CD14-positive monocyte (primary cell): ENCODE results near the gene CENPH. TPM values are rescaled to one million over a fixed set of nuclear protein-coding genes. Genes with fewer than 3 reads are reported as not detected.

Source experiments
- DNase-seq, 3 donors: peaks; one replicate each; pipeline ENCODE4 v3.0.0-alpha.2; 2011 to 2022
- H2AFZ ChIP-seq: 2 replicates; pipeline ENCODE4 v1.6.0; 2012; ENCODE audit warnings: mild to moderate bottlenecking, low read depth, low read length, inconsistent platforms; ENCODE audit not compliant: insufficient read depth, poor library complexity, severe bottlenecking
- H3K27ac ChIP-seq, 2 donors: 1 replicate in 1 of 2; 2 replicates in 1 of 2; pipeline ENCODE4 v1.5.1; 2012 to 2013; ENCODE audit warnings: low read length in 2 of 2, control low read depth in 1 of 2, inconsistent platforms in 1 of 2, low read depth in 1 of 2, mild to moderate bottlenecking in 1 of 2
- H3K27me3 ChIP-seq, 2 donors: one replicate each; pipeline versions ENCODE4 v1.6.0 to v1.6.1; 2011 to 2013; ENCODE audit warnings: low read length in 2 of 2; ENCODE audit not compliant: control insufficient read depth in 2 of 2, insufficient read depth in 2 of 2
- H3K36me3 ChIP-seq, 2 donors: replicated peaks in 1 of 2; 1 replicate in 1 of 2; 2 replicates in 1 of 2; pipeline versions ENCODE4 v1.5.1 to v1.6.1; 2012 to 2013; ENCODE audit warnings: low read length in 2 of 2, control low read depth in 1 of 2, inconsistent platforms in 1 of 2, mild to moderate bottlenecking in 1 of 2; ENCODE audit not compliant: insufficient read depth in 2 of 2, control insufficient read depth in 1 of 2
- H3K4me1 ChIP-seq, 2 donors: 1 replicate in 1 of 2; 2 replicates in 1 of 2; pipeline versions ENCODE4 v1.5.1 to v1.6.1; 2012 to 2013; ENCODE audit warnings: low read length in 2 of 2, control low read depth in 1 of 2, inconsistent platforms in 1 of 2, mild to moderate bottlenecking in 1 of 2, moderate library complexity in 1 of 2; ENCODE audit not compliant: insufficient read depth in 2 of 2, control insufficient read depth in 1 of 2
- H3K4me2 ChIP-seq: replicated peaks from 2 replicates; pipeline ENCODE3; 2012; ENCODE audit warnings: low read length, moderate library complexity, mild to moderate bottlenecking; ENCODE audit not compliant: poor library complexity, severe bottlenecking; ENCODE audit errors: extremely low read depth
- H3K4me3 ChIP-seq, 3 experiments: fragments of 200-600 bp in 1 of 3; sonication (generic) in 1 of 3; replicated peaks in 1 of 3; 1 replicate in 2 of 3; 2 replicates in 1 of 3; pipeline ENCODE4 v1.5.1; 2011 to 2013; ENCODE audit warnings: low read length in 3 of 3, mild to moderate bottlenecking in 3 of 3, control low read depth in 2 of 3, low read depth in 2 of 3, inconsistent platforms in 1 of 3, moderate library complexity in 1 of 3
- H3K79me2 ChIP-seq: 2 replicates; pipeline ENCODE4 v1.6.0; 2012; ENCODE audit warnings: mild to moderate bottlenecking, control low read depth, inconsistent platforms, low read length, moderate library complexity; ENCODE audit not compliant: insufficient read depth
- H3K9ac ChIP-seq: 2 replicates; pipeline ENCODE4 v1.6.0; 2017; ENCODE audit warnings: low read length, mild to moderate bottlenecking; ENCODE audit not compliant: insufficient read depth, poor library complexity, severe bottlenecking
- H3K9me3 ChIP-seq, 2 donors: replicated peaks in 1 of 2; 1 replicate in 1 of 2; 2 replicates in 1 of 2; pipeline versions ENCODE4 v1.5.1 to v1.6.1; 2012 to 2013; ENCODE audit warnings: low read length in 2 of 2, control low read depth in 1 of 2; ENCODE audit not compliant: control insufficient read depth in 1 of 2, insufficient read depth in 1 of 2
- H4K20me1 ChIP-seq: 2 replicates; pipeline ENCODE4 v1.6.0; 2012; ENCODE audit warnings: mild to moderate bottlenecking, low read length, control low read depth, moderate library complexity; ENCODE audit not compliant: insufficient read depth
- H3K27ac Mint-ChIP-seq, 7 donors: one replicate each; pipeline ENCODE4 v1.8.0; 2020; ENCODE audit warnings: mild to moderate bottlenecking in 7 of 7, mixed read lengths in 7 of 7, moderate library complexity in 6 of 7, inconsistent platforms in 2 of 7
- H3K27me3 Mint-ChIP-seq, 3 donors: one replicate each; pipeline ENCODE4 v1.8.0; 2021 to 2022; ENCODE audit warnings: low read depth in 3 of 3, mild to moderate bottlenecking in 3 of 3, mixed read lengths in 3 of 3, moderate library complexity in 3 of 3, inconsistent platforms in 1 of 3
- H3K36me3 Mint-ChIP-seq, 2 donors: one replicate each; pipeline ENCODE4 v1.8.0; 2020; ENCODE audit warnings: mixed read lengths in 2 of 2, inconsistent platforms in 1 of 2, mild to moderate bottlenecking in 1 of 2
- H3K4me1 Mint-ChIP-seq: one replicate; pipeline ENCODE4 v1.8.0; 2020; ENCODE audit warnings: mild to moderate bottlenecking, mixed read lengths
- H3K4me3 Mint-ChIP-seq, 2 donors: one replicate each; pipeline ENCODE4 v1.8.0; 2020; ENCODE audit warnings: mild to moderate bottlenecking in 2 of 2, mixed read lengths in 2 of 2, moderate library complexity in 1 of 2
- H3K9me3 Mint-ChIP-seq, 7 donors: one replicate each; pipeline ENCODE4 v1.8.0; 2020 to 2022; ENCODE audit warnings: mixed read lengths in 7 of 7, mild to moderate bottlenecking in 6 of 7, moderate library complexity in 6 of 7, inconsistent platforms in 2 of 7
- WGBS: methylation state at CpG from one replicate; pipeline ENCODE4 v1.1.5; 2013; ENCODE audit warnings: missing lambda C conversion rate; ENCODE audit not compliant: insufficient coverage; 5-methylcytosine and 5-hydroxymethylcytosine counted together
- intact Hi-C, 2 donors: fragments of 100-400 bp; cut with micrococcal nuclease; formaldehyde crosslinking; loops; one replicate each; pipeline versions ENCODE4 v1.15.0 to v1.15.1; 2023
- polyA plus RNA-seq, 3 donors: library from polyadenylated mRNA; depleted of rRNA in 1 of 3; unstranded in 2 of 3; stranded (reverse) in 1 of 3; fragments of 300-500 nt in 2 of 3; fragments of >200 nt in 1 of 3; fragmentation: Illumina TruSeq in 2 of 3; gene quantifications; 1 replicate in 2 of 3; 2 replicates in 1 of 3; pipeline ENCODE4 v1.2.3, GENCODE V29; 2012 to 2021
- TF ChIP-seq, protein P1 (sequence below): fragments of 200-600 bp; IDR thresholded peaks from one replicate; pipeline ENCODE4 v1.8.0; 2022; ENCODE audit warnings: antibody characterized with exemption, mild to moderate bottlenecking

Gene CENPH
- polyA plus RNA-seq, 3 donors: 0.57 to 0.73 (median 0.61) TPM

- intact Hi-C loops: no loop called here
- H3K4me1 ChIP-seq: no peaks in the 10 kb centered on the region
- no CpG with 5 or more reads among the region's 3 CpGs for WGBS
- no peak overlapping the region for H3K4me2 ChIP-seq
- no peak overlapping the region for H2AFZ ChIP-seq
- H3K27ac ChIP-seq: no peak overlapping the region
- no peaks in the 10 kb centered on the region for H3K27me3 ChIP-seq
- H3K36me3 Mint-ChIP-seq: no peaks in the 10 kb centered on the region
- no peak overlapping the region for H3K9ac ChIP-seq
- peak overlapping the region in 1 of 7 donors; percentile 35 for H3K27ac Mint-ChIP-seq
- no peaks in the 10 kb centered on the region for H3K36me3 ChIP-seq
- peaks cover 1% of the 10 kb centered on the region for H3K4me1 Mint-ChIP-seq
- H4K20me1 ChIP-seq: no peaks in the 10 kb centered on the region
- no peaks in the 10 kb centered on the region for H3K79me2 ChIP-seq
- TF ChIP-seq, protein P1, sequence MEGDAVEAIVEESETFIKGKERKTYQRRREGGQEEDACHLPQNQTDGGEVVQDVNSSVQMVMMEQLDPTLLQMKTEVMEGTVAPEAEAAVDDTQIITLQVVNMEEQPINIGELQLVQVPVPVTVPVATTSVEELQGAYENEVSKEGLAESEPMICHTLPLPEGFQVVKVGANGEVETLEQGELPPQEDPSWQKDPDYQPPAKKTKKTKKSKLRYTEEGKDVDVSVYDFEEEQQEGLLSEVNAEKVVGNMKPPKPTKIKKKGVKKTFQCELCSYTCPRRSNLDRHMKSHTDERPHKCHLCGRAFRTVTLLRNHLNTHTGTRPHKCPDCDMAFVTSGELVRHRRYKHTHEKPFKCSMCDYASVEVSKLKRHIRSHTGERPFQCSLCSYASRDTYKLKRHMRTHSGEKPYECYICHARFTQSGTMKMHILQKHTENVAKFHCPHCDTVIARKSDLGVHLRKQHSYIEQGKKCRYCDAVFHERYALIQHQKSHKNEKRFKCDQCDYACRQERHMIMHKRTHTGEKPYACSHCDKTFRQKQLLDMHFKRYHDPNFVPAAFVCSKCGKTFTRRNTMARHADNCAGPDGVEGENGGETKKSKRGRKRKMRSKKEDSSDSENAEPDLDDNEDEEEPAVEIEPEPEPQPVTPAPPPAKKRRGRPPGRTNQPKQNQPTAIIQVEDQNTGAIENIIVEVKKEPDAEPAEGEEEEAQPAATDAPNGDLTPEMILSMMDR: no peak
- no peak for DNase-seq
- H3K4me3 Mint-ChIP-seq: no peak overlapping the region
- no peak overlapping the region for H3K4me3 ChIP-seq
- H3K9me3 Mint-ChIP-seq: peaks cover 0 to 3% (median 0%) of the 10 kb centered on the region in 7 donors
- H3K9me3 ChIP-seq: no peaks in the 10 kb centered on the region
- H3K27me3 Mint-ChIP-seq: peaks cover 0 to 5% (median 3%) of the 10 kb centered on the region in 3 donors
These were observed 31.3 kb upstream of the CENPH start for GRCh38 chr5:69158039-69158438.

DNA sequence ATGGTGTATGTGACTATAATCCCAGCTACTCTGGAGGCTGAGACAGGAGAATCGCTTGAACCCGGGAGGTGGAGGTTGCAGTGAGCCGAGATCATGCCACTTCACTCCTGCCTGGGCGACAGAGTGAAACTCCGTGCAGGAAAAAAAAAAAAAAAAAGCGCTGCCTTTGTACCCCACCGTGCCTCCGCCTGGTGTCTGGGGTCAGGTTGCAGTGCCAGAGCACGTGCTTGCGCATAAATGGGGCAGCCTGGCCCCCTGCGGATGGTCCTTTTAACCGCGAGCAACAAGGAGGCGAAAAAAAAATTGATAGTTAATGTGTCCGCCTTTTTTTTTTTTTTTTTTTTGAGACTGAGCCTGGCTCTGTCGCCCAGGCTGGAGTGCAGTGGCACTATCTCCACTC, 28.7 kb upstream of the CENPH start:
- Mint-ChIP-seq H3K9me3 (peaks cover 0 to 8% (median 0%) of the 10 kb centered on the region in 7 donors), H3K27ac (no peak overlapping the region), H3K36me3 (no peaks in the 10 kb centered on the region), H3K27me3 (peaks cover 0 to 5% (median 4%) of the 10 kb centered on the region in 3 donors), H3K4me1 (no peaks in the 10 kb centered on the region), H3K4me3 (no peak overlapping the region)
- Histone ChIP-seq H3K36me3 (no peaks in the 10 kb centered on the region), H3K27me3 (no peaks in the 10 kb centered on the region), H3K4me3 (no peak overlapping the region), H3K4me1 (no peaks in the 10 kb centered on the region), H3K9ac (no peak overlapping the region), H3K27ac (no peak overlapping the region), H4K20me1 (no peaks in the 10 kb centered on the region), H3K4me2 (no peak overlapping the region), H2AFZ (no peak overlapping the region), H3K9me3 (no peaks in the 10 kb centered on the region), H3K79me2 (no peaks in the 10 kb centered on the region)
- WGBS: 97% methylated on average over 8 of the region's 16 CpGs
- TF ChIP-seq, protein P1: no peak
- intact Hi-C loops: no loop called here
- DNase-seq: no peak
